Keratinocyte (primary cell): Measurements from ENCODE around the gene PLXND1.

Experiments
- CTCF ChIP-seq, 3 experiments: IDR thresholded peaks in 1 of 3; conservative IDR thresholded peaks in 1 of 3; optimal IDR thresholded peaks in 1 of 3; 2 replicates in 2 of 3; 3 replicates in 1 of 3; pipeline versions ENCODE3 to v1.5.1; 2011; ENCODE audit warnings: low read length in 3 of 3, mild to moderate bottlenecking in 3 of 3, moderate library complexity in 2 of 3, control low read depth in 1 of 3, inconsistent platforms in 1 of 3; ENCODE audit not compliant: insufficient read depth in 2 of 3; ENCODE audit errors: extremely low read depth in 1 of 3
- EZH2 ChIP-seq: IDR thresholded peaks from one replicate; pipeline ENCODE4 v1.6.1; 2012; ENCODE audit warnings: inconsistent platforms, mild to moderate bottlenecking, low read length, moderate library complexity

DNA sequence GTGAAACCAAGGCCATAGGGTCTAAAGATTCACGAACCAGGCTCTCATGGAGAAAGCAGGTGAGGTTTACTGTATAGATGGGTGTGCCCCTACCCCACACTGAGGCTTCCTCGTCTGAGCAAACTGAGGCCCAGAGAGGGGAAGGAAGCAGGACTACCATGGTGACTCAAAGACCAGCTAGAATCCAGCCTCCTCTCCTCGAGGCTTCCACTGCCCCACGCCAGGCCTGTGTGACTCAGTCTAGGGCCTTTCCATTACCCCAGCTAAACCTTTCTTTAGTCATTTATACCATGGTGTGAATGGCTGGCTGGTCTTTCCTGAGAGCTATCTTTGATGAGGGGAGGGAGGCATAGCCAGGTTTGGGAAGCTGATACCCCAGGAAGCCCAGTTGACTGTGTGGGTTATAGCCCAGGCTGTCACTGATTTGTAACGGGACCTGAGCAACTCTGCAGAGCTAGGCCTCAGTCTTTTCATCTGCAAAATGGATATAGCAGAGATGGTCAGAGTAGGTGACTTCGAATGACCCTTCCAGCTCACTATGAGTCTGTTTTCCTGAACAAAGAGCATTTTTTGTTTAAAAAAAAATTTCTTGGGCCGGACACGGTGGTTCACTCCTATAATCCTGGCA, 81.0 kb downstream of the PLXND1 start:
- TF ChIP-seq CTCF (optimal IDR thresholded peaks at IDR 0.05 in 1 of 3, IDR thresholded peaks at IDR 0.05 in 1 of 3, conservative IDR thresholded peaks at IDR 0.05 in 1 of 3; ENCODE audit: extremely low read depth in 1 of 3, insufficient read depth in 2 of 3, low read length in 3 of 3) (no peak), EZH2 (no peak)
